ENCODE results near the gene RGMB.

Gene RGMB

GRCh38 chr5:98768160-98768959 is 5.1 kb upstream of the RGMB start:
- peak; percentile 54 for DNase-seq

GRCh38 chr5:98768960-98769209 is 4.6 kb upstream of the RGMB start:
- no peak for DNase-seq

GRCh38 chr5:98769210-98769958 is 4.1 kb upstream of the RGMB start:
- peak; percentile 72 for DNase-seq

GRCh38 chr5:98769959-98770208 is 3.6 kb upstream of the RGMB start:
- DNase-seq, result no peak

- peak; percentile 42 for DNase-seq
Measured at GRCh38 chr5:98770209-98770910, 3.1 kb upstream of the RGMB start.

- DNase-seq, result no peak
Measured at GRCh38 chr5:98770911-98771322, 2.5 kb upstream of the RGMB start.

- peak; percentile 62 for DNase-seq
Measured at GRCh38 chr5:98771382-98772109, 1.9 kb upstream of the RGMB start.

GRCh38 chr5:98772415-98773213 is 849 bp upstream of the RGMB start:
- DNase-seq, result peak; percentile 64

GRCh38 chr5:98773214-98773463 is 324 bp upstream of the RGMB start:
- no peak for DNase-seq

GRCh38 chr5:98774192-98775033 is 950 bp downstream of the RGMB start:
- peak; percentile 71 for DNase-seq

GRCh38 chr5:98775246-98776065 is 2.0 kb downstream of the RGMB start:
- no peak for DNase-seq

- no peak for DNase-seq
Measured at GRCh38 chr5:98776066-98776705, 2.7 kb downstream of the RGMB start.

- no peak for DNase-seq
Measured at GRCh38 chr5:98777295-98777694, 3.8 kb downstream of the RGMB start.

GRCh38 chr5:98779264-98779877 is 5.9 kb downstream of the RGMB start:
- DNase-seq, result no peak

GRCh38 chr5:98780390-98780789 is 6.9 kb downstream of the RGMB start:
- no peak for DNase-seq

GRCh38 chr5:98781520-98781919 is 8.1 kb downstream of the RGMB start:
- DNase-seq, result no peak

- no peak for DNase-seq
Measured at GRCh38 chr5:98781964-98782363, 8.5 kb downstream of the RGMB start.

GRCh38 chr5:98783051-98783649 is 9.7 kb downstream of the RGMB start:
- no peak for DNase-seq

GRCh38 chr5:98784411-98784810 is 10.9 kb downstream of the RGMB start:
- no peak for DNase-seq

GRCh38 chr5:98785244-98785643 is 11.8 kb downstream of the RGMB start:
- DNase-seq, result no peak

Data from stimulated activated CD8-positive, alpha-beta memory T cell treated with anti-CD3 and anti-CD28 coated beads, Interleukin-4, amount 100 ng/mL, for 48 hours (primary cell).